ENCODE results near the gene CLRN3. TPM values are rescaled to one million over a fixed set of nuclear protein-coding genes. Genes with fewer than 3 reads are reported as not detected.

CLRN3 gene
- total and polyA plus RNA-seq, 2 of the 8 experiments (the other 6 are each of a cell fraction or from before 2014, with no cell fraction given), result not detected

GRCh38 chr10:127888521-127889312 lies 4.0 kb downstream of the CLRN3 start:
- Histone ChIP-seq H2BK12ac (ENCODE audit: low read depth, low read length) (no peak overlapping the region), H3K4me1 (replicated peaks in 1 of 4; ENCODE audit: control insufficient read depth in 3 of 4, insufficient read depth in 4 of 4, low read length in 3 of 4) (no peaks in the 10 kb centered on the region; a peak in 2 of 7 replicates), H3K79me2 (ENCODE audit: control insufficient read depth in 1 of 2, insufficient read depth in 2 of 2, low read length in 2 of 2) (no peaks in the 10 kb centered on the region), H2BK5ac (ENCODE audit: low read depth, low read length) (no peak overlapping the region), H3K36me3 (ENCODE audit: control insufficient read depth in 2 of 4, insufficient read depth in 4 of 4, low read length in 3 of 4) (no peaks in the 10 kb centered on the region), H2BK15ac (ENCODE audit: low read length) (no peak overlapping the region; the same call in 1 of the 2 replicates), H3K4ac (replicated peaks; ENCODE audit: insufficient read length, low read depth, low read length) (no peak overlapping the region), H3K14ac (ENCODE audit: insufficient read length) (no peak overlapping the region), H3K9me3 (ENCODE audit: insufficient read depth in 2 of 2, low read depth in 1 of 2, low read length in 1 of 2) (no peaks in the 10 kb centered on the region), H3K56ac (replicated peaks; ENCODE audit: insufficient read length, low read depth, low read length) (no peak overlapping the region), H3K4me2 (ENCODE audit: insufficient read depth in 1 of 2, low read depth in 2 of 2, low read length in 2 of 2) (no peak overlapping the region), H3K18ac (ENCODE audit: extremely low read depth, low read length) (no peak overlapping the region), H4K5ac (ENCODE audit: insufficient read length, low read depth, low read length) (no peak overlapping the region), H2BK20ac (ENCODE audit: low read length) (no peak overlapping the region), H4K8ac (ENCODE audit: extremely low read depth, insufficient read depth, low read length) (no peak overlapping the region), H3K23me2 (ENCODE audit: low read depth, low read length) (no peaks in the 10 kb centered on the region), H3K27me3 (replicated peaks in 1 of 4; ENCODE audit: control insufficient read depth in 3 of 4, extremely low read depth in 1 of 4, insufficient read depth in 3 of 4, low read length in 3 of 4) (no peaks in the 10 kb centered on the region), H2AK5ac (ENCODE audit: low read depth, low read length) (no peak overlapping the region), H3K9ac (replicated peaks in 1 of 4; ENCODE audit: extremely low read depth in 1 of 4, low read depth in 3 of 4, low read length in 3 of 4) (no peak overlapping the region), H2AFZ (ENCODE audit: low read length) (no peak overlapping the region), H2BK120ac (replicated peaks; ENCODE audit: low read depth, low read length) (no peak overlapping the region), H3K23ac (ENCODE audit: insufficient read length) (no peak overlapping the region), H4K20me1 (replicated peaks in 1 of 2; ENCODE audit: control insufficient read depth in 1 of 2, insufficient read depth in 2 of 2, low read length in 2 of 2) (no peaks in the 10 kb centered on the region), H4K91ac (replicated peaks; ENCODE audit: insufficient read length, low read length) (no peak overlapping the region), H3K27ac (ENCODE audit: low read depth, low read length) (no peak overlapping the region), H3K4me3 (ENCODE audit: extremely low read depth in 1 of 4, insufficient read depth in 2 of 4, low read depth in 3 of 4, low read length in 4 of 4) (no peak overlapping the region), H3K79me1 (ENCODE audit: low read depth, low read length) (no peaks in the 10 kb centered on the region)
- DNase-seq (ENCODE audit: low read depth in 1 of 2, low spot score in 2 of 2) (peak in 1 of 2 experiments; percentile 29), FAIRE-seq (no peak)
- CTCF ChIA-PET (ENCODE audit: partially characterized antibody), result interaction anchor here (0.9 to 1.8 kb wide), 5 partner anchors 17 to 209 kb away, joined by 3 to 8 read pairs (median 4); no protein-coding TSS in a partner anchor
- no peak for TF ChIP-seq ATF3 (IDR thresholded peaks at IDR 0.05; ENCODE audit: insufficient read depth, low read depth, low read length)
- TF ChIP-seq POLR2A (IDR thresholded peaks at IDR 0.05; ENCODE audit: control extremely low read depth in 1 of 2, low read depth in 2 of 2, low read length in 2 of 2), result no peak
- no peak for TF ChIP-seq POU5F1 (IDR thresholded peaks at IDR 0.05; ENCODE audit: low read depth, low read length)
- no peak for TF ChIP-seq PHF8 (conservative IDR thresholded peaks at IDR 0.05; ENCODE audit: low read depth, low read length)
- no peak for TF ChIP-seq BRCA1 (IDR thresholded peaks at IDR 0.05; ENCODE audit: low read depth, low read length)
- WGBS, 2 experiments (ENCODE audit: extremely low coverage in 1 of 2, insufficient coverage in 1 of 2, insufficient read length in 1 of 2, insufficient replicate concordance in 2 of 2, low coverage in 1 of 2, low lambda C conversion rate in 2 of 2, missing lambda C conversion rate in 1 of 2), result 91% methylated on average over 13 of the region's 13 CpGs; no CpG with 5 or more reads in 1 of the 2 experiments
- POLR2A ChIA-PET (ENCODE audit: partially characterized antibody), result no interaction called here

Measured in H1 (cell line).